Measurements from ENCODE around the gene NPRL2.
"Not testable (repeated sequence)": the region's sequence is repeated elsewhere in the genome, so short reads cannot be mapped to it uniquely, and the experiment has no call there.

Gene NPRL2

GRCh38 chr3:50326182-50326541 lies 24.4 kb downstream of the NPRL2 start:
- no peak for DNase-seq

GRCh38 chr3:50325497-50326181 lies 24.9 kb downstream of the NPRL2 start:
- no peak for DNase-seq

- no peak for DNase-seq
Observed at GRCh38 chr3:50325113-50325480, 25.5 kb downstream of the NPRL2 start.

GRCh38 chr3:50324351-50325112 lies 26.0 kb downstream of the NPRL2 start:
- DNase-seq, result peak; percentile 57

- no peak for DNase-seq
Observed at GRCh38 chr3:50323614-50324199, 26.9 kb downstream of the NPRL2 start.

GRCh38 chr3:50323092-50323600 lies 27.4 kb downstream of the NPRL2 start:
- DNase-seq, result no peak

- DNase-seq, result no peak
Observed at GRCh38 chr3:50322386-50323091, 28.0 kb downstream of the NPRL2 start, which contains the start of gene HYAL2. Gene HYAL2 (minus strand): TSS chr3:50322745. CDS start chr3:50320489, 2,256 bp downstream.

GRCh38 chr3:50322115-50322385 lies 28.5 kb downstream of the NPRL2 start:
- no peak for DNase-seq

- DNase-seq, result peak; percentile 88
Observed at GRCh38 chr3:50321336-50322114, 29.1 kb downstream of the NPRL2 start.

- DNase-seq, result peak; percentile 73
Observed at GRCh38 chr3:50320853-50321335, 29.7 kb downstream of the NPRL2 start.

- no peak for DNase-seq
Observed at GRCh38 chr3:50319894-50320625, 30.5 kb downstream of the NPRL2 start.

- DNase-seq, result no peak
Observed at GRCh38 chr3:50319181-50319893, 31.2 kb downstream of the NPRL2 start.

GRCh38 chr3:50318615-50319014 lies 32.0 kb downstream of the NPRL2 start:
- DNase-seq, result no peak

- DNase-seq, result no peak
Observed at GRCh38 chr3:50318163-50318562, 32.4 kb downstream of the NPRL2 start.

GRCh38 chr3:50317300-50317699 lies 33.3 kb downstream of the NPRL2 start:
- no peak for DNase-seq

GRCh38 chr3:50316657-50317242 lies 33.8 kb downstream of the NPRL2 start:
- no peak for DNase-seq

GRCh38 chr3:50314816-50315215 lies 35.8 kb downstream of the NPRL2 start:
- no peak for DNase-seq

- DNase-seq, result no peak
Observed at GRCh38 chr3:50314342-50314741, 36.2 kb downstream of the NPRL2 start.

- not testable (repeated sequence) for DNase-seq
Observed at GRCh38 chr3:50312041-50312440, 38.5 kb downstream of the NPRL2 start.

GRCh38 chr3:50304601-50305000 lies 46.0 kb downstream of the NPRL2 start:
- DNase-seq, result no peak

Measured in fibroblast of skin of right quadriceps (primary cell).